Muscle of arm (tissue), 12 donors: ENCODE results near the gene ITGB5. TPM values are rescaled to one million over a fixed set of nuclear protein-coding genes. Genes with fewer than 3 reads are reported as not detected.

Experiments
- DNase-seq: peaks from one replicate; pipeline ENCODE4 v3.0.0-alpha.2; 2013
- polyA plus RNA-seq, 12 donors: library from polyadenylated mRNA; unstranded; fragments of 120-200 nt; gene quantifications; one replicate each; pipeline ENCODE4 v1.2.1, GENCODE V29; 2013; ENCODE audit not compliant: insufficient read length in 12 of 12

ITGB5 gene
- polyA plus RNA-seq, 12 donors: 17.3 to 82.1 (median 25.5) TPM; not detected in 1

DNA sequence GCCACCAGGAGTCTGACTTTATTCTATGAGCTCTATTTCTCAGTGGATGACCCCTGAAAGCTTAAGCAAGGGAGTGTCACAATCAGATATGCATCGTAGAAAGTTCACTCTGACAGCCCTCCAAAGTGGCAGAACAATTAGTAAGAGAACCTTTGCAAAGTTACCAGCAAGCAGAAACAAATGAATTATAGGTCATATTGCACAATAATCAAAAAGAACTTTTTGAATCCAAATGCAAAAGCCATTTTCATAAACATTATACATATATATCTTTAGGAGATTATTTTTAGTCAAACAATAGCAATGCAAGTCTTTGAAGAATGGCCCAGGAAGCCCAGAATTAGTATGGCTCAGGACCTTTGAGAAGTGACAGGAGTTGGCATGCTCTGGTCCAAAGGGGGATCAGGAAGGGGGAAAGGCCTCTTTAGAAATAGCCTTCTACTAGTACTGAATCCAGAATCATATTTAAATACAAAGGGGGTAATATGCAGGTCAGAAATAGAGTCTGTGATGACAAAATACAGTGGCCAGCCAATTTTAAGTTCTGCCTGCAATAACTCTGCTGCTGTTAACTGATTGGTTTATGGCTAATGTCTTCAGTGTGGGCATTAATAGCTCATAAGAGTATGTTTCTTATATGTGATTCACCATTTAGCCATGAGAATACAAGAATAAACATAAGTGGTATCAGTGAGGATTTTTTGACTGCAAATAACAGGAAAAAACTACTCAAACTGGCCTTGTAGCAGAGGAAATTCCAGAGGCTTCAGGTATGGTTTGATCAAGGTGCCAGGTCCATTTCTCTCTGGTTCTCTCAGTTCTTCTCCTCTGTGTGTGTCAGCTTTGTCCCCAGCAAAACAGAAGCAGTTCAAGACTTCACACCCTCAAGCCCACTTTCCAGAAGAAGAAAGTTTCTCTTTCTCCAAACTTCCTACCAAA, 17.0 kb upstream of the ITGB5 start:
- no peak for DNase-seq

DNA sequence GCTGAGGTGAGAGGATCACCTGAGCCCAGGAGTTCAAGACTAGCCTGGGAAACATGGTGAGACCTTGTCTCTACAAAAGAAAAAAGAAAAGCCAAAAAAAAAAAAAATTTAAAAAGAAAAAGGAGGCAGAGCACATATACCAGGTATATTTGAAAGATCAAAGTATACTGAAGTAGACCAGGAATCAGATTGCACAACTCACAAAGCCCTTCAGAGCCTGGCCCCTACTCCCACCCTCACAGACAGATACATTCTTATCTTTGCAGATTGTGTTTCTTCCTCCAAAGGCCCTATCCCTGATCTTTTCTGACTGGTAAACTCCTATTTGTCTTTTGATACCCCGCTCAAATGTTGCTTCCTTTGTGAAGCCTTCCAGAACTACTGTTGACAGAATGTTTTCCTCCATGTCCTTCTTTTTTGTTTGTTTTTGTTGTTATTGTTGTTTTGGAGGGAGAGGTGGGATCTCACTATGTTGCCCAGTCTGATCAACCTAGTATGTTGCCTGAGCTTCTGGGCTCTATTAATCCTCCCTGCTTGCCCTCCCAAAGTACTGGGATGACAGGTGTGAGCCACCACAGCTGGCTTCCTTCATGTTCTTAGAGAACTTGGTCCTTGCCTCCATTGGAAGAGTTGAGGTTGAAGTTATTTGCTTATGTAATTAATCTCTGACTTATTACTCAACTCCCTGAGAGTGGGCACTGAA, 9.8 kb upstream of the ITGB5 start:
- no peak for DNase-seq

DNA sequence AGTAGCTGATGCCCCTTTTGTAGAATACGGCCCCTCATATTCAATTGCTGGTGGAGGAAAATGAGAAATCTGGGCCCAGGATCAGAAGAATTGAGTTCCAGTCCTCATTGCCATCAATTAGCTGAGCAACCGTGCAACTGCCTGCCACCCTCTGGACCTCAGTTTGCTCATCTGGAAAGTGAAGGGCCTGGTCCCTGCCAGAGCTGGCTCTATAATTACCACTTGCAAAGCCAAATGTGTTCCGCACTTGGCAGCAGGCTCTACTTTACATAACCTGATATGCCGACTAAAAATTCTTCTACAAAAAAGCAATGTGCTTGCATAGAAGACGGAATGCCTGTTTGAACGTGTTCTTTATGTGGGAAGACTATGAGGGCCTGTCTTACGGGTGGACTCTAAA, 8.6 kb upstream of the ITGB5 start:
- DNase-seq: no peak

DNA sequence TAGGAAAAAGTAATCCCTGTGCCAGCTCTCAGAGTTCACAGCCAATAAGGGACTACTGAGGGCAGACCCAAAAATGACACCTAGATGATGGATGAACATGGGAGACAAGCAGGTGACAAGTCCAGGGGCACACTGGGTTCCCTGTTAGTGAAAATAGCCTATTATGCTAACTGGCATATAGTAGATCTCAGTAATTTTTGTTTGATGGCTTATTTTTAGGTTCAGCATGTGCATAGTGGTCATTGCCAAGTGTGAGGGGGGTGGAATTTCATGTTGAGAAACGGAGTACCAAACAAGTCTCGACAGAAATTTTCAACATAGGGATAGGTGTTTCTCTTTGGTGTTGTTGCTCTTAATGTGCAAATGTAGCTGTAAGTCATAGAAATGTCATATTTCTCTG, 6.4 kb upstream of the ITGB5 start:
- no peak for DNase-seq

DNA sequence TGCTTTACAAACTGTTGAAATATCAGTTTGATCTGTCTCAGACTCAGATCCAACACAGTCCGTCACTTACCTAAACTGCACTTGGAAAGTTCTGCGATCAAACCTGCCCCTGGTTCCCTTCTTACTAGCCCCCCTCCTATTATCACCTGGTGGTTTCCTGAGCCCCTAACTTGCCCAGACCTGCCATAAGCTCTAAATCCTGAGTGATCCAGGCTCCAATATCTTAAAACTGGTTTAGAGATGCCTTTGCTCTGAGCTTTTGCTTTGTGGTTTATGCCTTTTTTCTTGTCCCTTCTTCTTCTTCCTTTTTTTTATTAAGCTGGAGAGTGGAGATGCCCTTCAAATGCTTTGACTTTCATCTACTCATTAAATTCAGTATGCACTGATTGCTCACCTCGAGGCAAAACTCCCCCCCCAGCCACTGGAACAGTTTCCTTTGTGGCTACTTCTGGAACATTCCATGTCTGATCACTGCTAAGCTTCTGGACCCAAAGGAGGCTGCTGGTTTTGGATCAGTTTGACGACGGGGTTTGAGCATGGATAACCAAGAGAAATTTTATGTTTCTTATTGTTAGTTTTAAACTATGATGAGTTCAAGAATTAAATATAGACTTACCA, 3.5 kb upstream of the ITGB5 start:
- no peak for DNase-seq

DNA sequence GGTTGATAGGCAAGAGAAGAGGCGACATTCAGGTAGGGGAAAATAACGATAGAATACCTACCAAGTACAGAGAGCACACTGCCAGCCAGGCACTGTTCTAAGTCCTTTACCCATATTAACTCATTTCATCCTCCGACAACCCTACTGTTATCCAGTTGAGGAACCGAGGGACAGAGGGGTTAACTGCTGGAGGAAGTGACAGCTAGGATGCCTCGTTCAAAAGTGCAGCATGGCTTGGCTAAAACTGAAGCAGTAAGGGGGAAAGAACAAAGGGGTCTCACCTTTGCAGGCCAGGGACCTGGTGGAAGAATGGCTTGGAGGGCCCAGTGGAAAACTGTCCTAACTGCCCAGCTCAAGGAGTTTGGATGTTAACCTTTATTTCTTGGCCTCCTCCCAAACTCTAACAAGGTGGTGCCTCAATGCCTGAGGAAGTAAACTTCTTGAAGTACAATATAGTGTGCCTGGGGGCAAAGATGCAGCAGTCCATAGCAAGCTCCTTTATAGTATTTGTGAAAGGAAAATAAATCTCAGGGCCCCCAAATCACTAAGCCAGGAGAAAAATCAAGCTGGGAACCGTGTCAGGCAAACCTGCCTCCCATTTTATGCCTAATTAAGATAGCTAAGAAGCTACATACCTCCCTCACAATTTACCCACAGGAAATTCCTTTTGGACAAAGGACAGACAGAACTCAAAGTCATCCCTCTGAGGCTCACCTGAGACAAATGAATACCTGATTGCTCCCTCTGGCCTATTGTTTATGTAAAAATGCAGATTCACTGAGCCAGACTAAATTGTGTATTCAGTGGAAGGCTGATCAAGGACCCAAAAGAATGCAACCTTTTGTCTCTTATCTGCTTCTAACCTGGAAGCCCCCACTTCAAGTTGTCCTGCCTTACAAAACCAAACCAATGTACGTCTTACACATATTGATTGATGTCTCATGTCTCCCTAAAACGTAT, 1.6 kb upstream of the ITGB5 start:
- no peak for DNase-seq

DNA sequence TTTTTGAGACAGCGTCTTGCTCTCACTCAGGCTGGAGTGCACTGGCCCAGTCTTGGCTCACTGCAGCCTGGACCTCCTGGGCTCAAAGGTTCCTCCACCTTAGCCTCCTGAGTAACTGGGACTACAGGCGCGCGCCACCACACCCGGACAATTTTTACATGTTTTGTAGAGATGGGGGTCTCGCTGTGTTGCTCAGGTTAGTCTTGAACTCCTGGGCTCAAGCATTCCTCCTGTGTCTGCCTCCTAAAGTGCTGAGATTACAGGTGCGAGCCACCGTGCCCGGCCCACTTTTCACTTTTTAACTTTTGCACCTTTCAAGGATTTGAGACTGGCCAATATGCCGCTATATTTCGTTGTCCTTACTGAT, 750 bp upstream of the ITGB5 start:
- no peak for DNase-seq

DNA sequence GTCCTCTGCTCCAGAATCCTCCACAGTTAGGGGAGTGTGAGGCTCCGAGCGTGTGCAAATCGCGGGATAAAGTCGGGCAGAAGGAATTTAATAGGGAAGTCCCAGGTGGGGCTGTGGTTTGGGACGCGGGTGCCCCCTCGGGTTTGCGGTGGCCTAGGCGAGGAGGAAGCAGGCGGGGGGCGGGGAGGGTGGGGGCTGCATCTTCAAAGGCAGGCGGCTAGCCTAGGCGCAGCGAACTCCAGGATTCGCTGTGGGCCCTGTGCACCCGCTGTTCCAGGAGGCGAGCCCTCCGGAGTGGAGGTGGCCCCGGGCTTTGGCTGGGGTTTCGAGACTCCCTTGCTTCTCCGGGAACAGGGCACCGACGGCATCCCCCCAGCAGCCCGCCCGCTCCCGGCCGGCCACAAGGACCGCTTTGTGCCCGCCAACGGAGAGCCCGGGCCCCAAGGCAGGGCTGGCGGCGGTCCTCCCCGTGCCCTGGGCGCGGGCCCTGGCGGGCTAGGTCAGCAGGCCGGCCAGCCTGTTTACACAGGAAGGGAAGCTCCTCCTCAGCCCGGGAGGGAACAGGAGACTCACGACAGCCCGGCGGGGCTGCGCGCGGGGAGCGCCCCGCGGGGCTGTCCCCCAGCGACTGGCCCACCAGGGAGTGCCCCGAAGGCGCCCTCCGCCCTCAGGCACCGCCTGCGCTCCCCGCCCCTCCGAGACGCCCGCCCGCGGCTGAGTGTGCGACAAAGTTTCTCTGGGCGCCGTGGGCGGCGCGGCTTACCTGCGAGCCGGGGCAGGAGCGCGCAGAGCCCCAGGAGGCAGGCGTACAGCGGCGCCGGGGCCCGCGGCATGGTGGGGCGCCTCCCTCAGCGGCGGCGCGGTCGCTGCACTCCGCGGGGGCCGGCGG, 753 bp downstream of the ITGB5 start:
- peak; percentile 13 for DNase-seq

DNA sequence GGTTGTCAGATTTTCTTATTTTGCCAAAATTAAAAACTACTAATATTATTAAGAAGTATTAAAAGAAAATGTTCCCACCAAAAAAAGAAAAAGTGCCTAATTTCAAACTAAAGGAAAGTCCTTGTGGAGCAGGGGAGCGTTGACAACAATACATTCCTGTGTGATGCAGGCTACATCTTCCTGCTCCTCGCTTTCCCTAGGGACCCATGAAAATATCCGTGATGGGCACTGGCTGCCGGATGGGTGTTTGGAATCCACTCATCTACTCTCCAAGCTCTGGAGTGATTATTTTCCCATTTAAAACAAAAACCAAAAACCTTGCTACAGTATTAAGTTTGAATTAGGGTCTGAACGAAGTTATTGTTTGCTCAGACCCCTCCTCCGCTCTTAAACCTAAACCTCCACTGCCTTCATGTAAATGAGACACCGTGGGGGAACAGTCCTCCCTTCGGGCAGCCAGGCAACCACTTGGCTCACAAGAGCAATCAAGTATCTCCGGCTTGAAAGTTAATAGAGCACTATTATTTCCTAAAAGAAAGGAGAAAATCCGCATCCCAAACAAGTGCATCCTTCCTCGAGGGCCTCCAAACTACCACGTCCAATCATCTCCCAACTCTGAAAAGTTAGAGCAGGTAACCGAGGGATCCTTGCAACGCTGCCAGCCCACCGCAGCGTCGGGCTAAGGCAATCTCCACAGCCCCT, 1.5 kb downstream of the ITGB5 start:
- no peak for DNase-seq

DNA sequence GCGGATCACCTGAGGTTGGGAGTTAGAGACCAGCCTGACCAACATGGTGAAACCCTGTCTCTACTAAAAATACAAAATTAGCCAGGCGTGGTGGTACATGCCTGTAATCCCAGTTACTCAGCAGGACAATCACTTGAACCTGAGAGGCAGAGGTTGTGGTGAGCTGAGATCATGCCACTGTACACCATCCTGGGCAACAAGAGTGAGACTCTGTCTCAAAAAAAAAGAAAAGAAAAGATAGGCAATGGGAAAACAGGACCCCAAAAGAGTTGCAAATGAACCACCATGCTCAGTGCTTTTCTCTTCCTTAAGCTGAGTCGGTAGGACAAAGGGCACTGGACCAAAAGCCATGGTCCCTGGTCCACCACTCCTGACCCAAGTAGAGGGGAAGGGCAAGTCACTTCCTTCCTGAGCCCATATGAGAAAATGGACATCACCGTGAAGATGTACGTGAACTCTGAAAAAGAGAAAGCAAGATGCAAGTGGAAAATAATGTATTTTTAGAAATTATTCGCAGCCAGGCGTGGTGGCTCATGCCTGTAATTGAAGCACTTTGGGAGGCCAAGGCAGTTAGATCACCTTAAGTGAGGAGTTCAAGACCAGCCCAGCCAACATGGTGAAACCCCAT, 2.6 kb downstream of the ITGB5 start:
- DNase-seq: no peak

DNA sequence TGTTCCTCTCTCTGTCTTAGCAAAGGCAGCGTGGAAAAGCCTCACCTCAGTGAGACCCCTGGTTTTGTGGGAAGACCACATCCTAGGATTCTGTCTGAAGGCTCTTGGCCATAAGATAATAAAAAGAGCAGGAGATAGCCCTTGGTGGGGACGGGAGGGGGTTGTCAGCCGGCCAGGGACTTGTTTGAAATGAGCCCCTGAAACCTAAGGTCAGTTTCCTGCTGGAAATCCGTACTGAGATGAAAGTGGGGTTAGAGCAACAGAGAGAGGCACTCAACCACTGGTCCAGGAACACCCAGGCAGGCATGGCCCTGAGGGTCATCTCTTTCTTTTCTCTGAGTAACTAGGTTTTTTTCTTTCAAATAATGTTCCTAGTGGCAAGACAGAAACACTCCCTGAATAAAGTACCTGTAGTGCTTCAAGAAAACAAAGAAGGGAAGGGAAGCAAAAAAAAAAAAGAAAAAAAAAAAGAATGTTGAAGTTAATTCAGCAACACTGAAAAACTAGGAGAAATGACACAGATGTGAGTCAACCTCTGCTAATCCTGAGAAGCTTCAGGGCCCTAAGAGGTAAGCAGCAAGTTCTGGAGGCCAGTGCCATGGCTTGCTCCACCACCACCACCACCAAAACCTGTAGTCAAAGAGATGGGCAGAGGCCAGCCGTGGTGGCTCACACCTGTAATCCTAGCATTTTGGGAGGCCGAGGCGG, 3.2 kb downstream of the ITGB5 start:
- DNase-seq: no peak

DNA sequence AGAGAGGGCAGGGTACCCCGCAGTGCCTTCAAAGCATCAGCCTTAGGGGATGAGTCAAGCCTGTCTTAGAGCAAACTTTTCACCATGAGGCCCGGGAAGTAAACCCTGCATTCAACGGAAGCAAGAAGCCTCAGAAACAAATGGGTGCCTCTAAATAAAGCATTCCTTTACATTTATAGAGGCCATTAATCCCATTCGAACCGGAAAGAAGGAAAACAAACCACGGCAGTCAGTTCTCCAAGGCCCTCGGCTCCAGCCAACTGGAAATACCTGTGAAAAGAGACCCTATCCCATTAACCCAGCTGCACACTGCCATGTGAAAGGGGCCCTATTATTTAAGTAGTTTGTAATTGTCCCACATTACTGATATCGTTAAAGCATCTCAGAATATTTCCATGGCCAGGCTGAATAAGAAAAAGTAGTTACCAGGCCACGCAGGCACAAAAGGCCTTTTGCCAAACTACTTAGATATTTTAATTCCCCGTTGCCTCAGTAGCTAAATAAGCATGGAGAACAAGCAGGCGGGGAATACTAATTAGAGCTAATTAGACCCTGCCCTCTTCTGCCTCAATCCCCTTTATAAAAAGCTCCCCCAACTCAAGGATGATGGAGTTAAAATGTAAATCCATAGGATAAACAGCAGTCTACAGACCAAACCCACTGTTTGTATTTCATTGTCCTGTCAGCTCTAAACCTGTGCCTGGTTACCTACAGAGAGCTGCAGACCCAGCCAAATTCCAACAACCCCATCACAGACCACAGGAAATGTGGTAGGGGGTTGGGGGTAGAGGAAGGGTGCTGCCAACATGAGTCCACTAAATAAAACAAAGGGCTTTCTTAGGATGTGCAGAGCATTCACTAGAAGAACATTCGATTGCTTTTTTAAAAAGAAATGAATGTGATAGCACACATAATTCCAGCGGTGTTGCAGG, 4.1 kb downstream of the ITGB5 start:
- DNase-seq: no peak

DNA sequence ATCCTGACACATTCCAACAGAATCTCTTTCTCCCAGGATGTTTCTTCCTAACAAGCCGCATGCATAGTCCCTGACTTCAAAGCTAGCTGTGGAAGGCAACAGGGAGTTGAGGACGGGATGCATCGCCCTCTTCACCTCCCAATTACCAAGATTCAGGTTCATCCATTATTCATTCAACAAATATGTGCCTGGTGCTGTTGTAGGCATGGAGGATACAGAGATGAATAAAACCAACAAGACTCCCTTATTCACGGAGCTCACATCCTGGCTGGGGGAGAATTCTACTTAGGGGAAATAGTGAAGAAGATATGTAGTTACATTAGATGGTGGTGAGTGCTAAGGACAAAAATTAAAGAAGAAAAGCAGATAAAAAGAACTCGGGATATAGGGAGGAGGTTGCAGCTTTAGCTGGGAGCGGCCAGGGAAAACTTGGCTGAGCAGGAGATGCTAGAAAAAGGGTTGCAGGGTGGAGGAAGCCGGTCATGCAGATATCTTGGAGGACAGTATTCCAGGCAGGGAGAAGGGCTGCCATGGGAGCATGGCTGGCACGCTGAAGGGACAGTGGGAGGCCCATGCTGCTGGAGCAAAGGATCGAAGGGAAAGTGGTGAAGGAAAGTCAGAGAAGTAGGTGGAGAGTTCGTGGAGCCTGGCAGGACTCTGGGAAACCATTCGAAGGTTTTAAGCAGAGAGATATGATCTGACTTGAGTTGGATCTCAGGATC, 5.0 kb downstream of the ITGB5 start:
- no peak for DNase-seq

DNA sequence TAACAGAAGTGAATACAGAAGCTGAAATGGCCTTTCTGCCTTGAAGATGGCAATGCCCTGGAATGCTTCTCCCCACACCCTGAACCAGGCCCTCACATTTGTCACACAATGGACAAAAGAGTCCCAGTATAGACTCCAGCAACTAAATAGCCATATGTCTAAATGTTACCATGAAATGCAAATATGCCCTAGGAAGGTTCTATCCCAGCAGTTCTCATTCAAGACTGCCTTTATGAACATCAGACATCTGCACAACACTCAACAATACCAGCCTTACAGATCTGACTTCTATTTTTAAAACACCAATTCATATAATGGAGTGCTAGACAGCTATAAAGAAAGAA, 7.9 kb downstream of the ITGB5 start:
- no peak for DNase-seq

DNA sequence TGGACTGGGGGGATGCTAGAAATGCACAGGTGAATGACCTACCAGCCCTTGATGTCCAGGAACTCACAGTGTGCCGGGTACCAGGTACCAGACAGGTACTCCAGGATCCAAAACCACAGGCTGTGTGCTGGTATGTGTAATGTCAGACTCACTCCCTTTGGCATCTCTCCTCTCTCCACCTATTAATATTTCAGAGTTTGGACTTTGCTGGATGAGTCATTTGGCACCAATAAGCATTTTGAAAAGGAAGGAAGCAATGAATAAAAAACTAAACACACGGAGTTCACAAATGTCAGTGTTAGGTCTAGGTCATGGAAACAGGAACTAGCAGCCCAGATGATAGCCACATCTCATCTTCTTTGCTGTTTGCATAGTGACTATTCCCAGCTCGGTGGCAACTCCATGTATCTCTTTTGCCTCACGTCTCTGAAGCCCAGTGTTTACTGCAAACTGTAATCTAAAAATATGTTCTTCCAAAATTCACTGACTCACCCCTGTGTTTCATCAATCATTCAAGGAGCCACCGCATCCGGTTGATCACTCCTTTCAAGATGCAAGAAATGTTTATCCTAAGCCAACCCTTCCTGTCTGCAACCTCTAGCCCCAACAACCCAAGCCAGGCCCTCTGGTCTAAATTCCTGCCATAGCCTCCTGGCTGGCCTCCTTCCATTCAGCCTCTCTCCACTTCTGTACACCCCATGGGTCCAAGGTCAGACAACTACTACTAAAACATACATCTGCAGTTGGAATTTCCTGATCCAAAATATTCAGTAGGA, 8.4 kb downstream of the ITGB5 start:
- DNase-seq: no peak

DNA sequence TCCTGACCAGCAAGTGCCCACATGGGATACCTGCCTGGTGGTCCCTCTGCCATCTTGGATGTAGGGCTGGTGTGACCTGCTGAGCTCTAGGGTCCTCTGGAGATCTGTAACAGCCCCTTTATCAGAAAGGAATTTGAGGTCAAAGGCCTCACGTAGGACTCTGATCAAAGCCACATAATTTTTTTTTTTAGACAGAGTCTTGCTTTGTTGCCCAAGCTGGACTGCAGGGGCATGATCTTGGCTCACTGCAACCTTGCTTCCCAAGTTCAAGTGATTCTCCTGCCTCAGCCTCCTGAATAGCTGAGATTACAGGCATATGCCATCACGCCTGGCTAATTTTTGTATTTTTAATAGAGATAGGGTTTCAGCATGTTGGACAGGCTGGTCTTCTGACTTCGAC, 9.5 kb downstream of the ITGB5 start:
- DNase-seq: no peak
